ENCODE measurements around the gene FAM25G.
"Not testable (repeated sequence)": the region's sequence is repeated elsewhere in the genome, so short reads cannot be mapped to it uniquely, and the experiment has no call there.

- not testable (repeated sequence) for TF ChIP-seq CTCF (conservative IDR thresholded peaks at IDR 0.05; ENCODE audit: low read length); EZH2phosphoT487 (IDR thresholded peaks at IDR 0.05; ENCODE audit: borderline replicate concordance, low read depth, low read length)
Measured at GRCh38 chr10:47478114-47478513, 13.4 kb downstream of the FAM25G start.
